Mesodermal cell (in vitro differentiated cells): Measurements from ENCODE around the gene VMAC.

Experiments used
- H3K27ac ChIP-seq: 2 replicates; pipeline ENCODE4 v1.7.0; 2013; ENCODE audit warnings: mild to moderate bottlenecking, low read depth, low read length, moderate library complexity; ENCODE audit not compliant: severe bottlenecking
- H3K36me3 ChIP-seq: 2 replicates; pipeline ENCODE4 v1.7.1; 2013; ENCODE audit warnings: mild to moderate bottlenecking, low read length, moderate library complexity; ENCODE audit not compliant: control insufficient read depth, insufficient read depth
- H3K4me1 ChIP-seq: one replicate; pipeline ENCODE4 v1.7.1; 2013; ENCODE audit warnings: mild to moderate bottlenecking, low read length; ENCODE audit not compliant: insufficient read depth, control insufficient read depth, poor library complexity, severe bottlenecking
- H3K4me3 ChIP-seq: 2 replicates; pipeline ENCODE4 v1.7.0; 2013; ENCODE audit warnings: low read length, control low read depth, mild to moderate bottlenecking; ENCODE audit not compliant: insufficient read depth, poor library complexity, severe bottlenecking; ENCODE audit errors: extremely low read depth
- H3K9me3 ChIP-seq: 2 replicates; pipeline ENCODE4 v1.7.1; 2013; ENCODE audit warnings: mild to moderate bottlenecking, low read length, moderate library complexity; ENCODE audit not compliant: control insufficient read depth
- WGBS, 2 experiments: methylation state at CpG; one replicate each; pipeline ENCODE4 v1.1.5; 2013; ENCODE audit warnings: missing lambda C conversion rate in 2 of 2; ENCODE audit not compliant: insufficient coverage in 2 of 2; 5-methylcytosine and 5-hydroxymethylcytosine counted together

VMAC gene

DNA sequence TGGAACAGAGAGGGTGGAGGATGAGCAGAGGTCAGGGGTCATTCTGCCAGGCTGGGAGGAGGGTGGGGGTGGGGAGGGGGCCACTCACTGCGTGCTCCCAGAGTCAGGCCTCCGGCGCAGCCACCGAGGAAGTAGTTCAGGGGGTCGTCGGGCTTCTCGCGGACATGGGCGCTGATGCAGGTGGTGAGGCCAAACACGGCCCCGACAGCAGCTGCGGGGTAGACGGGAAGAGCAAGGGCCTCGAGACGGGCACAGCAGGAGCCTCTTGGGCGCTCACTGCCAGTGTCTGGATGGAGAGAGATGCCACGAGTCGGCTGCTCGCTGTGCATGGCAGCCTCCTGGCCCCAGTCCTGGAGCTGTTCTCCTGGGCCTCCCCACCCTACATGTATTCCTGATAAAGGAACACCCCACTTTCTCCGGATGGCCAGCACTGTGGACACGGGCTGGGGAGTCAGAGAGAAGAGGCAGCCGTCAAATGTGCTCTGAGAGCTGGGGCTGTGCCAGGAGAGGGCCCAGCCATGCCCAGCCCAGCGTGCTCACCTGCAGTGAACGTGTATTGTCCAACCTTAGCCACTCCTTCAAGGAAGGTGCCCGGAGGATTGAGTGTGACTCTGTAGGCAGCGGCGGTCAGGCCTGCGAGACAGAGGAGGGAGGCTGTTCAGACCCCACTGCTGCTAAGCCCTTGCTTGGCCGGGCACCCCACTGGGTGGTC lies 8.2 kb upstream of the VMAC start:
- Histone ChIP-seq H3K9me3 (no peaks in the 10 kb centered on the region), H3K4me1 (no peaks in the 10 kb centered on the region), H3K27ac (no peak overlapping the region), H3K4me3 (no peak overlapping the region), H3K36me3 (peaks cover 36% of the 10 kb centered on the region)
- WGBS, 2 experiments = 95% methylated on average over 27 to 29 of the region's 29 CpGs

DNA sequence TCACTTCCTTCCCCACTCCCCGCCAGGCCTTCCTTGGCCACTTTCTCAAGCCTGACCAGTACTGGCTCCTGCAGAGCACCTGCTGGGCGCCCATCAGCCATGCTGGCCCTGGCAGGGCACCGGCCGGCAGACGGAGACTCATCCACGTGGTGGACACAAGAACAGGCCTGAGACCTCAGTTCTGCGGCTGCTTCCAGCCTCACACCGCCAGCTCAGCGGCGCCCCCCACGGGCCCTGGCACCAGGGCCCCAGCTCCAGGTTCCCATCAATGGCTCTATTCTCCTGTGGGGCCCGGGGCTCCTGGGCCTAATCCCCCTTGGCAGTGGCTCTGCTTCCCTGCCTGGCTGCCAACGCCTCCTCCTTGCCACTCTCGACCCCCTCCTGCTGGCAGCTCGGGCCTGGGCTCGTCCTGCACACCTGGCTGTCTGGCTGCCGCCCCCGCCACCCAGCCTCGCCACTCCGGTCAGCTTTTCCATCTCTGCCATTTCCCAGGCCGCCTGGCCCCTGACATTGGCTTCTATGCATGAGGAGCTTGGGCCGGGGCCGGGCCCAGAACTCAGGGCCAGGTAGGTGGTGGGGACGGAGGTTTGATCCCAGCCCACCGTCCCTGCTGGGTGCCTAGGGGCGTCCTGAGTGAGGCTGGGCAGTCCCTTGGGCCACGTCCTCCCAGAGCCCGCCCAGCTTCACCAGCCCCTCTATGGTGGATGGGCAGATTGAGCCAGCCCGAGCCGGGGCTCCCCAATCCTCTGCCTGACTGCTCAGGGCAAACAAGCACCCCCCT lies 7.3 kb upstream of the VMAC start:
- Histone ChIP-seq H3K4me3 (no peak overlapping the region), H3K9me3 (no peaks in the 10 kb centered on the region), H3K4me1 (no peaks in the 10 kb centered on the region), H3K27ac (no peak overlapping the region), H3K36me3 (peaks cover 40% of the 10 kb centered on the region)
- WGBS, 2 experiments = 93 to 96% methylated on average over 21 to 30 of the region's 30 CpGs

DNA sequence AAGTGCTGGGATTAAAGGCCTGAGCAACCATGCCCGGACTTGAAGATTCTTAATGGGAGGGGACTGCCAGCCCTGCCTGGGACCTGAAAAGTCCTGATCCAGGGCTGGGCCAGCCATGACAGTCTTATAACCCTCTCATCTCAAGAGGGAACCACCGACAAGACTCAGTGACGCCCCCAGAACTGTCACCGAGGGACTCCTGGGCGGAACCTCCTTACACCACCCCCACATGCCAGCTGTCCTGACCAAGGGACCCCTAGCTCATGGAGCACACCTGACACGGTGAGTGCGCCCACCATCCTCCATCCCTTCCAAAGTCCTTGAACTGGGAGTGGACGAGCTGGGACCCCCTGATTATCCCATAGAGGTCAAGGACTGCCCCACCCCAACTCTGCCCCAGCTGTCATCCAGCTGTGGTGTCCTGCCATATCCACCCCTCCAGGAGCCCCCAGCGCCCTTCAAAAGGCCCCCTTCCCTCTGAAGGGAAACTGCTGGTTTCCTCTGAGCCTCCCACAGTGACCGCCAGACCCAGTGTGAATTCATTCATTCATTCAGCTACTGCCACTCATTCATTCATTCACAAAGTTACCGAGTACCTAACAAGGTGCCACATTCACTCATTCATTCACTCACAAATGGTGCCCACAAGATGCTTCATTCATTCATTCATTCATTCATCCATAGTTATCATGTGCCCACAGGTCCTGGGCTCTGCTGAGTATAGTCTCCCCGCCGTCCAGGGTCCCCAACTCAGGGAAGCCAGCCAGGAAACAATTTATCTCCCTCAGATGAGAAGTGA lies 4.7 kb upstream of the VMAC start:
- WGBS, 2 experiments = 98 to 100% methylated on average over 10 to 11 of the region's 13 CpGs

DNA sequence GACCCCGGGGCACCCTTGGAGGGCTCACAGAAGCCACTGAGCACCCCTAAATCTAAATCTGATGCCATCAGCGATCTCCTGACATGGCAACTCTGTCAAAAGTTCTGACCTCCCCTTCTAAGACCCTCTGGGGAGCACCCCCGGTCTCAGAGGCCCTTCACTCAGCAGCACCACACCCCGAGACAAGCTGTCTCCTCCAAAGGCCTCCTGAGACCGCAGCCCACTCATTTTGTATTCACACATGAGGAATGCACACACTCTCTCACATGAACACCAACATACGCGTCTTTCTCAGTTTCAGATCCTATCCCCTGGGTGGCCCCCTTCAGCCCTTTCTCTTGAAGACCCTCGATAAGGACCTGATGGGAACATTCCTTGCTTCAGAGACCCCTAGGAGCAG lies 3.7 kb upstream of the VMAC start:
- Histone ChIP-seq H3K27ac (no peak overlapping the region), H3K4me3 (no peak overlapping the region), H3K36me3 (peaks cover 31% of the 10 kb centered on the region), H3K9me3 (no peaks in the 10 kb centered on the region), H3K4me1 (no peaks in the 10 kb centered on the region)
- 97 to 98% methylated on average over 8 of the region's 8 CpGs for WGBS, 2 experiments

More for the DNA sequence above, 4.7 kb upstream of the VMAC start:
- Histone ChIP-seq H3K27ac (no peak overlapping the region), H3K36me3 (peaks cover 39% of the 10 kb centered on the region), H3K4me3 (no peak overlapping the region), H3K4me1 (no peaks in the 10 kb centered on the region), H3K9me3 (no peaks in the 10 kb centered on the region)

DNA sequence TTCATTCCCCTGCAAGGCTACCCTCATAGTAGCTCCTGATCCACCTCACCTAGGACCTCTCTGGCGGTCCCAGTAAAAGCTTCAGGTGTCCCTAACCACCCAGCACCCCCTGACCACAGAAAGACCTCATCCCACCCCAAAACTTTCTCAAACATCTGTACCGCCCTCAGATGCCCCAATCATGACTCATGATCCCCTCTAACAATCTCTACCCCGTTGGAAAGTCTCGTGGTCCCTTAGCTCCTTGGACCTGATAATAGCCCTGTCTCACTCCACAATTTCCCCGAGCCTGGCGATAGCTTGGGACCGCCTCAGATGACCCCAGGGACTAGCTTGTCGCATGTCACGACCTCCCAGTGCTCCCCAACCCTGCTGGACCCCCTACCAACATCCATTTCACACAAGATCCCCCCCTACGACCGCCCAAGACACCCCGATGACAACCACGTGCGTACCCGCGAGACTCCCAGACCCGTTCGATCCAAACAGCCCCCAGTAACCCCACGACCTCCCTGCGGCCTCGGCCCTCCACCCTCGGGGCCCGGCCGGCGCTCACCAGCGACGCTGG lies 1.5 kb upstream of the VMAC start:
- Histone ChIP-seq H3K9me3 (no peaks in the 10 kb centered on the region), H3K4me3 (peak overlapping the region; percentile 95), H3K36me3 (peaks cover 21% of the 10 kb centered on the region), H3K27ac (peak overlapping the region; percentile 97), H3K4me1 (no peaks in the 10 kb centered on the region)
- 0% methylated on average over 5 to 25 of the region's 27 CpGs for WGBS, 2 experiments

DNA sequence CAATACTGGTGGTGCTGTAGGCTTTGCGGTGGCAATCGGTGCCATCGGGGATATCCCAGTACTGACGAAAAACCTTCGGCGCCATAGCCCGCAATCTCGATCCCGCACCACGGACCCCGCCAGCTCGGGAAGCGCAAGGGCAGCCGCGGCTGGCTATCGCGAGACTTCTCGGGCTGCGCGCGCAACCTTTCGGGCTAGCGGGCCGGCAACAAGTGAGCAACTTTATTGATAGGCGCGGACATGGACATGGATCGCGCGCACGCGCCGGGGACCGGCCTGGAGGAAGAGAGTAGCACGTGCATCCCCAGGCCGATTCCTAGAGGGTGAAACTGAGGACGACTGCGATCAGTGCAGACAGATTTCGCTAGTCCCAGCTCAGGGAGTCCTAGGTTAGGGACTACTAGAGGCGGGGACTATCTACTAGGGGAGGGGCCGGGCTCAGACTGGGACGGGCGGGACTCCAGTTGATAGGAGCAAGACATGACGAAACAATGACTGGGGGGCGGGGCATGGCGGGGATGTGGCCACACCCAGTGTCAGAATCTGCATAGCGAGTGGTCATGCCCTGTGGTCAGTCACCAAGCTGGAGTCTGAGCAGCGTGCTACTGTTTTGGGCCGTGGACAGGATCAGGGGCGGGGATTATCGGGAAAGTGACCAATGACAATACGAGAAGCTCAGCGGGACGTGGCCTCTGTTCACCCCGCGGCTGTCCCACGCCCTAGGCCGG lies 884 bp upstream of the VMAC start, which contains the start of gene NDUFA11:
Gene NDUFA11, minus strand, starts transcription at position 167 of the 728 bp plus-strand sequence. Its CDS starts 82 bp downstream, at position 85.
- H3K4me1 ChIP-seq = no peaks in the 10 kb centered on the region
- H3K4me3 ChIP-seq = peak within 1 kb of the TSS; percentile 95
- peak within 1 kb of the TSS; percentile 97 for H3K27ac ChIP-seq
- WGBS, 2 experiments = 0% methylated on average over 57 of the region's 57 CpGs
- peaks cover 21% of the 10 kb centered on the region for H3K36me3 ChIP-seq
- no peaks in the 10 kb centered on the region for H3K9me3 ChIP-seq

DNA sequence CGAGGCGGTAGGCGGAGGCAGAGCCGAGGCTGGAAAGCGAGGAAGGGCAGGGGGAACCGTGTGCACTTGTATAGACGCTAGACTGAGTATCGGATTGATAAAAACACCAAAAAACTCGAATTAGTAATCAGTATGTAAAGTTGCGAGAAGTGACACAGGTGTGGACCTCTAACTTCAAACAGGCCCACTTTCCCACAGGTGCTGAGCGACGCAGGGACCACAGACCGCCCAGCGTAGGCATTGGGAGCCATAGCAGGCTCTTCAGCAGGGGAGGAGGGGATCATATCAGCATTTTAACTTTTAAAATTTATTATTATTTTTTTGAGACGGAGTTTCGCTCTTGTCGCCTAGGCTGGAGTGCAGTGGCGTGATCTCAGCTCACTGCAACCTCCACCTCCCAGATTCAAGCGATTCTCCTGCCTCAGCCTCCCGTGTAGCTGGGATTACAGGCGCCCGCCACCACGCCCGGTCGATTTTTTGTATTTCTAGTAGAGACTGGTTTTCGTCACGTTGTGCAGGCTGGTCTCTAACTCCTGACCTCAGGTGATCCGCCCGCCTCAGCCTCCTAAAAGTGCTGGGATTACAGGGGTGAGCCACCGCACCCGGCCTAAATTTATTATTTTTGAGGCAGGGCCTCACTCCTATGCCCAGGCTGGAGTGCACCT lies 574 bp downstream of the VMAC start:
- Histone ChIP-seq H3K4me3 (peak overlapping the region; percentile 95), H3K27ac (no peak overlapping the region), H3K36me3 (peaks cover 16% of the 10 kb centered on the region), H3K9me3 (no peaks in the 10 kb centered on the region), H3K4me1 (no peaks in the 10 kb centered on the region)
- WGBS, 2 experiments = 54 to 58% methylated on average over 17 to 23 of the region's 31 CpGs

DNA sequence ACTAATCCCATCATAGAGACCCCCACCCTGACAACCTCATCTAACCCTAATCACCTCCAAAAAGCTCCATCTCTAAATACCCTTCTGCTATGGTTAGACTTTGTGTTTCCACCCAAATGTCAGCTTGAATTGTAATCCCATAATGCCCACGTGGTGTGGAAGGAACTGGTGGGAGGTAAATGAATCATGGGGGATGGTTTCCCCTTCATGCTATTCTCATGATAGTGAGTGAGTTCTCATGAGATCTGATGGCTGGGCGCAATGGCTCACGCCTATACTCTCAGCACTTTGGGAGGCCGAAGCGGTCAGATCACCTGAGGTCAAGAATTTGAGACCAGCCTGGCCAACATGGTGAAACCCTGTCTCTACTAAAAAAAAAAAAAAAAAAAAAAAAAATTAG lies 2.6 kb downstream of the VMAC start:
- H3K4me1 ChIP-seq = no peaks in the 10 kb centered on the region
- H3K4me3 ChIP-seq = no peak overlapping the region
- peaks cover 3% of the 10 kb centered on the region for H3K36me3 ChIP-seq
- WGBS, 2 experiments = 40 to 75% methylated on average over 1 to 4 of the region's 5 CpGs
- no peak overlapping the region for H3K27ac ChIP-seq
- H3K9me3 ChIP-seq = no peaks in the 10 kb centered on the region

DNA sequence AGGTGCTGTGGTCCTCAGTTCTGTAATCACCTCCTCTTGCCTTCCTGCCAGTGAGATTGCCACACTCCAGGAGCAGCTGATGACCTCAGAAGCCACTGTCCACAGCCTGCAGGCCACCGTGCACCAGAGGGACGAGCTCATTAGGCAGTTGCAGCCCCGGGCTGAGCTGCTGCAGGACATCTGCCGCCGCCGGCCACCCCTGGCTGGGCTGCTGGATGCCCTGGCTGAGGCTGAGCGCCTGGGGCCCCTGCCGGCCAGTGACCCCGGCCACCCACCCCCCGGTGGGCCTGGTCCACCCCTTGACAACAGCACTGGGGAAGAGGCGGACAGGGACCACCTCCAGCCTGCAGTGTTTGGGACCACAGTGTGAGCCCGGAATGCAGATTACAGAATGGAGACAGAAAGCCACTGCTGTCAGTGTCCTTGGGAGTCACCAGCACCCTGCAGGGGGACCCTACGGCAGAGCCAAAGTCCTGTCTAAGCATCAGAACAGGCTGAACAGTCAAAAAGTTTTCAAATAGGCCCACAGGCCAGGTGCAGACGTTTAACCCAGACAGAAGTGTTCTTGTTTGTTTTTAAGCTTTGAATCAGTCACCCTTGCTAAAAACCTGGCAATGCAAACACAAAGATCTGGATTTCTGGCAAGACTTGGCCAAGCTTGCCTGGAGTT lies 4.2 kb downstream of the VMAC start:
- Histone ChIP-seq H3K27ac (no peak overlapping the region), H3K4me1 (no peaks in the 10 kb centered on the region), H3K36me3 (peaks cover 7% of the 10 kb centered on the region), H3K9me3 (no peaks in the 10 kb centered on the region), H3K4me3 (no peak overlapping the region)
- 88 to 89% methylated on average over 13 to 14 of the region's 14 CpGs for WGBS, 2 experiments
